ENCODE results near the gene TAF9. TPM values are rescaled to one million over a fixed set of nuclear protein-coding genes. Genes with fewer than 3 reads are reported as not detected.

The TAF9 gene
- total and polyA plus RNA-seq, 2 donors from 2014 or later: 42.4 to 46.4 TPM

DNA sequence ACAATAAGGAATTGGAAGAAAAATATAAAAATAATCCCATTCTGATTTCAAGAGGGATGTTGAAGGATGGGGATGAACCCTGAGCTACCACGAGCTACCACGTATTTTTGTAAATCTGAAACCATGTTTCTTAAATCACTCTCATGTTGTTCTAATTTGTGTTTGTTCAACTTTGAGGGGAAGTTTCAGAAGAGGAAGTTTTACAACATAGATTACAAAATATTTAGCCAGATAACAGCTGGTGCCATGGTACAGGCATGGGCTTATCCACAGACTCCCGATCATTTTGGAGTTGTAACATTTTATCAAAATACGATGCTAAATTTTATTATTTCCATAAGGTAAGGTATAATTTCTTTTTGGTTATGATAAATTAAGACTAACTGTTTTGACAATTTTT, 51.9 kb downstream of the TAF9 start:
- Histone ChIP-seq H3K27ac (ENCODE audit: low read depth in 2 of 2, low read length in 2 of 2) (no peak overlapping the region), H3K4me3 (ENCODE audit: low read length in 3 of 3) (no peak overlapping the region), H3K27me3 (ENCODE audit: control insufficient read depth, insufficient read depth, low read length) (no peaks in the 10 kb centered on the region), H3K9me3 (ENCODE audit: control insufficient read depth in 2 of 3, insufficient read depth in 1 of 3, low read length in 3 of 3) (no peaks in the 10 kb centered on the region), H3K36me3 (ENCODE audit: control insufficient read depth in 2 of 3, insufficient read depth in 3 of 3, low read length in 3 of 3) (peaks cover 0 to 6% (median 2%) of the 10 kb centered on the region in 3 donors), H3K4me1 (ENCODE audit: control insufficient read depth in 2 of 3, insufficient read depth in 2 of 3, low read depth in 1 of 3, low read length in 3 of 3) (no peaks in the 10 kb centered on the region), H3K9ac (ENCODE audit: low read length in 3 of 3) (no peak overlapping the region)
- TF ChIP-seq, protein P1, sequence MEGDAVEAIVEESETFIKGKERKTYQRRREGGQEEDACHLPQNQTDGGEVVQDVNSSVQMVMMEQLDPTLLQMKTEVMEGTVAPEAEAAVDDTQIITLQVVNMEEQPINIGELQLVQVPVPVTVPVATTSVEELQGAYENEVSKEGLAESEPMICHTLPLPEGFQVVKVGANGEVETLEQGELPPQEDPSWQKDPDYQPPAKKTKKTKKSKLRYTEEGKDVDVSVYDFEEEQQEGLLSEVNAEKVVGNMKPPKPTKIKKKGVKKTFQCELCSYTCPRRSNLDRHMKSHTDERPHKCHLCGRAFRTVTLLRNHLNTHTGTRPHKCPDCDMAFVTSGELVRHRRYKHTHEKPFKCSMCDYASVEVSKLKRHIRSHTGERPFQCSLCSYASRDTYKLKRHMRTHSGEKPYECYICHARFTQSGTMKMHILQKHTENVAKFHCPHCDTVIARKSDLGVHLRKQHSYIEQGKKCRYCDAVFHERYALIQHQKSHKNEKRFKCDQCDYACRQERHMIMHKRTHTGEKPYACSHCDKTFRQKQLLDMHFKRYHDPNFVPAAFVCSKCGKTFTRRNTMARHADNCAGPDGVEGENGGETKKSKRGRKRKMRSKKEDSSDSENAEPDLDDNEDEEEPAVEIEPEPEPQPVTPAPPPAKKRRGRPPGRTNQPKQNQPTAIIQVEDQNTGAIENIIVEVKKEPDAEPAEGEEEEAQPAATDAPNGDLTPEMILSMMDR (IDR thresholded peaks at IDR 0.05; ENCODE audit: borderline replicate concordance, extremely low read depth, insufficient read depth): no peak
- no peak for FAIRE-seq
- intact Hi-C loops (cut with DNase I): no loop called here
- no peak for DNase-seq

DNA sequence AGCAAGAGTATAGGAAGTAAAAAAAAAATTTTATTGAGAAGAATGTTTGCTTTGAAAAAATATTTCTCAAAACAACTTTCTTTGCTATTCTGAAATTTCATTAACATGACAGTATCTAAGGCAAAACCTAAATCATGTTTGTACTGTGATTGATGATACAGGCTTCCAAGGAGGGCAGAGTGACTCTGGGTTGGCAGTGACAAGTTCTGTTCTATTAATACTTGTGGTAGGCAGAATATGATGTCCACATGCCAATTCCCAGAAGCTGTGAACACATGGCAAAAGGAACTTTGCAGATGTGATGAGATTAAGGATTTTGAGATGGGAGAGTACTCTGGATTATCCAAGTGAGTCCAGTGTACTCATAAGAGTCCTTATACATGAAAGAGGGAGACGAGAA, 53.3 kb downstream of the TAF9 start:
- Histone ChIP-seq H3K27ac (ENCODE audit: low read depth in 2 of 2, low read length in 2 of 2) (no peak overlapping the region), H3K36me3 (ENCODE audit: control insufficient read depth in 2 of 3, insufficient read depth in 3 of 3, low read length in 3 of 3) (peaks cover 0 to 10% (median 2%) of the 10 kb centered on the region in 3 donors), H3K27me3 (ENCODE audit: control insufficient read depth, insufficient read depth, low read length) (no peaks in the 10 kb centered on the region), H3K4me1 (ENCODE audit: control insufficient read depth in 2 of 3, insufficient read depth in 2 of 3, low read depth in 1 of 3, low read length in 3 of 3) (no peaks in the 10 kb centered on the region), H3K4me3 (ENCODE audit: low read length in 3 of 3) (no peak overlapping the region), H3K9me3 (ENCODE audit: control insufficient read depth in 2 of 3, insufficient read depth in 1 of 3, low read length in 3 of 3) (no peaks in the 10 kb centered on the region), H3K9ac (ENCODE audit: low read length in 3 of 3) (no peak overlapping the region)
- TF ChIP-seq, protein P1 (IDR thresholded peaks at IDR 0.05; ENCODE audit: borderline replicate concordance, extremely low read depth, insufficient read depth): no peak
- FAIRE-seq: no peak
- DNase-seq: no peak
- intact Hi-C loops (cut with DNase I): no loop called here

Other genes starting within 250 kb of the TAF9 start
- gene CCNB1, start 202.4 kb downstream of the TAF9 start, total RNA-seq: 5.9 TPM
- gene CCNB1, start 202.4 kb downstream of the TAF9 start, polyA plus RNA-seq (ENCODE audit: insufficient read depth, low read depth, low replicate concordance): 5.1 TPM
- gene CENPH, start 179.9 kb downstream of the TAF9 start, total RNA-seq: 3.1 TPM
- 1.5 TPM for gene CENPH, start 179.9 kb downstream of the TAF9 start, polyA plus RNA-seq (ENCODE audit: insufficient read depth, low read depth, low replicate concordance)
- gene CDK7, start 134.6 kb downstream of the TAF9 start, total RNA-seq: 22.7 TPM
- 29.4 TPM for gene CDK7, start 134.6 kb downstream of the TAF9 start, polyA plus RNA-seq (ENCODE audit: insufficient read depth, low read depth, low replicate concordance)
- gene CCDC125, start 36.7 kb downstream of the TAF9 start, total RNA-seq: 10.6 TPM
- 4.5 TPM for gene CCDC125, start 36.7 kb downstream of the TAF9 start, polyA plus RNA-seq (ENCODE audit: insufficient read depth, low read depth, low replicate concordance)
- gene AK6, start within 50 bp of the TAF9 start, total RNA-seq: 31.1 TPM
- gene AK6, start within 50 bp of the TAF9 start, polyA plus RNA-seq (ENCODE audit: insufficient read depth, low read depth, low replicate concordance): 73.7 TPM
- 26.6 TPM for gene RAD17, start 298 bp upstream of the TAF9 start, total RNA-seq
- gene RAD17, start 298 bp upstream of the TAF9 start, polyA plus RNA-seq (ENCODE audit: insufficient read depth, low read depth, low replicate concordance): 19.7 TPM
- gene MARVELD2, start 45.6 kb upstream of the TAF9 start, total RNA-seq: 41.2 TPM
- gene MARVELD2, start 45.6 kb upstream of the TAF9 start, polyA plus RNA-seq (ENCODE audit: insufficient read depth, low read depth, low replicate concordance): 8.5 TPM
- 127 TPM for gene OCLN, start 123.3 kb upstream of the TAF9 start, total RNA-seq
- 13.5 TPM for gene OCLN, start 123.3 kb upstream of the TAF9 start, polyA plus RNA-seq (ENCODE audit: insufficient read depth, low read depth, low replicate concordance)
- gene GTF2H2C, start 190.7 kb upstream of the TAF9 start, total RNA-seq: 36.6 TPM
- gene GTF2H2C, start 190.7 kb upstream of the TAF9 start, polyA plus RNA-seq (ENCODE audit: insufficient read depth, low read depth, low replicate concordance): 21.5 TPM

Measured in kidney (tissue), 14 donors.